ENCODE data around the gene PGPEP1.

- TF ChIP-seq CTCF (IDR thresholded peaks at IDR 0.05) (peak; percentile 66 to 78 (median 67)), POLR2A (IDR thresholded peaks at IDR 0.05) (no peak)
Observed at GRCh38 chr19:18349524-18350128, 9.2 kb downstream of the PGPEP1 start.

Data from vagina (tissue), 2 donors.